Stomach (tissue), 4 donors: ENCODE measurements around the gene FRMD8.

Experiments
- EP300 ChIP-seq: sonication (generic); formaldehyde crosslinking; IDR thresholded peaks from one replicate; pipeline ENCODE4 v1.6.1; 2017; ENCODE audit warnings: antibody characterized with exemption
- POLR2A ChIP-seq, 4 donors: fragments of 450-650 bp; IDR thresholded peaks; one replicate each; pipeline ENCODE4 v1.6.1; 2016; ENCODE audit warnings: antibody characterized with exemption in 4 of 4, control low read depth in 2 of 4, mild to moderate bottlenecking in 1 of 4, moderate library complexity in 1 of 4
- POLR2AphosphoS5 ChIP-seq, 3 donors: sonication (generic); formaldehyde crosslinking; IDR thresholded peaks; one replicate each; pipeline ENCODE4 v1.6.1; 2016; ENCODE audit warnings: antibody characterized with exemption in 3 of 3
- TF ChIP-seq, protein P1 (sequence below), 7 experiments: fragments of 450-650 bp in 4 of 7; fragments of 200-600 bp in 3 of 7; sonication (generic) in 3 of 7; IDR thresholded peaks; one replicate each; pipeline ENCODE4 v1.5.1; 2016 to 2019; ENCODE audit warnings: antibody characterized with exemption in 7 of 7, control low read depth in 2 of 7, mild to moderate bottlenecking in 1 of 7

GRCh38 chr11:65401073-65401802 is 14.8 kb downstream of the FRMD8 start:
- no peak for TF ChIP-seq POLR2AphosphoS5 (IDR thresholded peaks at IDR 0.05)
- no peak for TF ChIP-seq POLR2A (IDR thresholded peaks at IDR 0.05)
- TF ChIP-seq, protein P1, sequence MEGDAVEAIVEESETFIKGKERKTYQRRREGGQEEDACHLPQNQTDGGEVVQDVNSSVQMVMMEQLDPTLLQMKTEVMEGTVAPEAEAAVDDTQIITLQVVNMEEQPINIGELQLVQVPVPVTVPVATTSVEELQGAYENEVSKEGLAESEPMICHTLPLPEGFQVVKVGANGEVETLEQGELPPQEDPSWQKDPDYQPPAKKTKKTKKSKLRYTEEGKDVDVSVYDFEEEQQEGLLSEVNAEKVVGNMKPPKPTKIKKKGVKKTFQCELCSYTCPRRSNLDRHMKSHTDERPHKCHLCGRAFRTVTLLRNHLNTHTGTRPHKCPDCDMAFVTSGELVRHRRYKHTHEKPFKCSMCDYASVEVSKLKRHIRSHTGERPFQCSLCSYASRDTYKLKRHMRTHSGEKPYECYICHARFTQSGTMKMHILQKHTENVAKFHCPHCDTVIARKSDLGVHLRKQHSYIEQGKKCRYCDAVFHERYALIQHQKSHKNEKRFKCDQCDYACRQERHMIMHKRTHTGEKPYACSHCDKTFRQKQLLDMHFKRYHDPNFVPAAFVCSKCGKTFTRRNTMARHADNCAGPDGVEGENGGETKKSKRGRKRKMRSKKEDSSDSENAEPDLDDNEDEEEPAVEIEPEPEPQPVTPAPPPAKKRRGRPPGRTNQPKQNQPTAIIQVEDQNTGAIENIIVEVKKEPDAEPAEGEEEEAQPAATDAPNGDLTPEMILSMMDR (IDR thresholded peaks at IDR 0.05) = no peak
- no peak for TF ChIP-seq EP300
